ENCODE data around the gene NPIPB2.
"Not testable (repeated sequence)": the region's sequence is repeated elsewhere in the genome, so short reads cannot be mapped to it uniquely, and the experiment has no call there.

NPIPB2 gene

GRCh38 chr16:11941945-11942344 is at the start of gene NPIPB2:
Gene NPIPB2 (minus strand): TSS chr16:11942045. CDS start chr16:11942045, 0 bp downstream.
- not testable (repeated sequence) for DNase-seq, ATAC-seq

- DNase-seq = no peak
- no peak for ATAC-seq
Measured at GRCh38 chr16:11990702-11991390, 49.0 kb upstream of the NPIPB2 start.

GRCh38 chr16:11988258-11988978 is 46.6 kb upstream of the NPIPB2 start:
- no peak for ATAC-seq
- DNase-seq = no peak

- ATAC-seq = no peak
Measured at GRCh38 chr16:11986521-11987057, 44.7 kb upstream of the NPIPB2 start.

GRCh38 chr16:11985250-11985649 is 43.4 kb upstream of the NPIPB2 start:
- DNase-seq = no peak

More at GRCh38 chr16:11986521-11987057, 44.7 kb upstream of the NPIPB2 start:
- DNase-seq = no peak

GRCh38 chr16:11980136-11980844 is 38.4 kb upstream of the NPIPB2 start:
- ATAC-seq (no peak), DNase-seq (no peak)

More at GRCh38 chr16:11985250-11985649, 43.4 kb upstream of the NPIPB2 start:
- ATAC-seq = no peak

GRCh38 chr16:11979013-11979672 is 37.3 kb upstream of the NPIPB2 start:
- DNase-seq (no peak), ATAC-seq (no peak)

- ATAC-seq = no peak
- DNase-seq = no peak
Measured at GRCh38 chr16:11978080-11978479, 36.2 kb upstream of the NPIPB2 start.

GRCh38 chr16:11977376-11978041 is 35.7 kb upstream of the NPIPB2 start:
- no peak for DNase-seq
- no peak for ATAC-seq

GRCh38 chr16:11976850-11977375 is 35.1 kb upstream of the NPIPB2 start:
- DNase-seq = peak; percentile 17
- no peak for ATAC-seq

- DNase-seq (no peak), ATAC-seq (no peak)
Measured at GRCh38 chr16:11973070-11973469, 31.2 kb upstream of the NPIPB2 start.

- DNase-seq (no peak), ATAC-seq (no peak)
Measured at GRCh38 chr16:11972128-11972527, 30.3 kb upstream of the NPIPB2 start.

GRCh38 chr16:11970292-11970691 is 28.4 kb upstream of the NPIPB2 start:
- not testable (repeated sequence) for ATAC-seq, DNase-seq

- ATAC-seq (no peak), DNase-seq (no peak)
Measured at GRCh38 chr16:11968577-11968976, 26.7 kb upstream of the NPIPB2 start.

GRCh38 chr16:11967195-11967911 is 25.5 kb upstream of the NPIPB2 start:
- no peak for DNase-seq
- no peak for ATAC-seq

- ATAC-seq (no peak), DNase-seq (no peak)
Measured at GRCh38 chr16:11966173-11966572, 24.3 kb upstream of the NPIPB2 start.

- ATAC-seq (peak; percentile 14), DNase-seq (no peak)
Measured at GRCh38 chr16:11964761-11965551, 23.1 kb upstream of the NPIPB2 start, which contains the start of gene TNFRSF17. Gene TNFRSF17 (plus strand): TSS chr16:11965210. CDS start chr16:11965325, 115 bp downstream.

- DNase-seq (no peak), ATAC-seq (no peak)
Measured at GRCh38 chr16:11963706-11964105, 21.9 kb upstream of the NPIPB2 start.

GRCh38 chr16:11962978-11963377 is 21.1 kb upstream of the NPIPB2 start:
- ATAC-seq = not testable (repeated sequence)

More at GRCh38 chr16:11962978-11963377, 21.1 kb upstream of the NPIPB2 start:
- DNase-seq = not testable (repeated sequence)

Measured in stimulated activated naive CD8-positive, alpha-beta T cell treated with anti-CD3 and anti-CD28 coated beads, Interleukin-15, Interleukin-2, amounts not matched to agents 100 U/mL and 50 U/mL, for 24 hours (primary cell).